Mesenchymal stem cell (in vitro differentiated cells and primary cell): ENCODE results near the gene PODXL.

ENCODE experiments used
- DNase-seq: peaks from one replicate; pipeline ENCODE4 v3.0.0-alpha.2; 2013
- H2AFZ ChIP-seq: one replicate; pipeline ENCODE4 v1.6.1; 2013; ENCODE audit warnings: low read depth, mild to moderate bottlenecking, control low read depth, inconsistent platforms, low read length, moderate library complexity
- H2AK5ac ChIP-seq: 2 replicates; pipeline ENCODE4 v1.6.1; 2013; ENCODE audit warnings: low read length, moderate library complexity, mild to moderate bottlenecking, inconsistent platforms; ENCODE audit not compliant: severe bottlenecking
- H2BK120ac ChIP-seq: one replicate; pipeline ENCODE4 v1.6.1; 2013; ENCODE audit warnings: low read depth, mild to moderate bottlenecking, inconsistent platforms, low read length, moderate library complexity
- H2BK12ac ChIP-seq, 2 experiments: one replicate each; pipeline ENCODE4 v1.6.1; 2013; ENCODE audit warnings: inconsistent platforms in 2 of 2, low read length in 2 of 2, mild to moderate bottlenecking in 2 of 2, moderate library complexity in 2 of 2, control low read depth in 1 of 2
- H2BK15ac ChIP-seq: one replicate; pipeline ENCODE4 v1.6.1; 2013; ENCODE audit warnings: mild to moderate bottlenecking, low read depth, inconsistent platforms; ENCODE audit not compliant: poor library complexity, severe bottlenecking
- H2BK5ac ChIP-seq: 2 replicates; pipeline ENCODE4 v1.6.1; 2013; ENCODE audit warnings: low read depth, mild to moderate bottlenecking, low read length, control low read depth, inconsistent platforms; ENCODE audit not compliant: poor library complexity, severe bottlenecking
- H3K14ac ChIP-seq, 2 experiments: one replicate each; pipeline ENCODE4 v1.6.1; 2013; ENCODE audit warnings: inconsistent platforms in 2 of 2, low read length in 2 of 2, control low read depth in 1 of 2, mild to moderate bottlenecking in 1 of 2, moderate library complexity in 1 of 2
- H3K18ac ChIP-seq, 2 experiments: one replicate each; pipeline ENCODE4 v1.6.1; 2013; ENCODE audit warnings: inconsistent platforms in 2 of 2, low read length in 2 of 2, control low read depth in 1 of 2, low read depth in 1 of 2, mild to moderate bottlenecking in 1 of 2
- H3K23ac ChIP-seq, 2 experiments: one replicate each; pipeline ENCODE4 v1.6.1; 2013; ENCODE audit warnings: inconsistent platforms in 2 of 2, low read length in 2 of 2, mild to moderate bottlenecking in 2 of 2, moderate library complexity in 2 of 2, control low read depth in 1 of 2
- H3K27ac ChIP-seq: 2 replicates; pipeline ENCODE4 v1.5.1; 2013; ENCODE audit warnings: mild to moderate bottlenecking, moderate library complexity, low read length, control low read depth, inconsistent platforms; ENCODE audit not compliant: poor library complexity, severe bottlenecking
- H3K27me3 ChIP-seq, 2 experiments: 2 replicates each; pipeline versions ENCODE4 v1.6.1 to v1.7.0; 2013; ENCODE audit warnings: low read length in 2 of 2, mild to moderate bottlenecking in 2 of 2, moderate library complexity in 2 of 2, control low read depth in 1 of 2, inconsistent platforms in 1 of 2; ENCODE audit not compliant: control insufficient read depth in 1 of 2, insufficient read depth in 1 of 2
- H3K36me3 ChIP-seq, 2 experiments: 2 replicates each; pipeline versions ENCODE4 v1.6.1 to v1.7.0; 2013; ENCODE audit warnings: low read length in 2 of 2, control low read depth in 1 of 2, inconsistent platforms in 1 of 2, low read depth in 1 of 2, mild to moderate bottlenecking in 1 of 2; ENCODE audit not compliant: insufficient read depth in 2 of 2, control insufficient read depth in 1 of 2
- H3K4ac ChIP-seq, 2 experiments: one replicate each; pipeline ENCODE4 v1.6.1; 2013; ENCODE audit warnings: inconsistent platforms in 2 of 2, low read length in 2 of 2, mild to moderate bottlenecking in 2 of 2, moderate library complexity in 2 of 2, control low read depth in 1 of 2, low read depth in 1 of 2
- H3K4me1 ChIP-seq: 2 replicates; pipeline ENCODE4 v1.6.1; 2013; ENCODE audit warnings: low read depth, low read length, control low read depth; ENCODE audit not compliant: control insufficient read depth, insufficient read depth
- H3K4me2 ChIP-seq: 2 replicates; pipeline ENCODE4 v1.6.1; 2013; ENCODE audit warnings: low read length, mild to moderate bottlenecking, inconsistent platforms; ENCODE audit not compliant: poor library complexity, severe bottlenecking
- H3K4me3 ChIP-seq, 2 experiments: 2 replicates each; pipeline versions ENCODE4 v1.5.1 to v1.7.0; 2013; ENCODE audit warnings: low read length in 2 of 2, mild to moderate bottlenecking in 2 of 2, control low read depth in 1 of 2, low read depth in 1 of 2; ENCODE audit not compliant: insufficient read depth in 1 of 2
- H3K79me1 ChIP-seq: replicated peaks from 2 replicates; pipeline ENCODE4 v1.6.1; 2013; ENCODE audit warnings: mild to moderate bottlenecking, control low read depth, low read length, inconsistent platforms; ENCODE audit not compliant: poor library complexity, severe bottlenecking
- H3K9ac ChIP-seq: 2 replicates; pipeline ENCODE4 v1.7.0; 2013; ENCODE audit warnings: mild to moderate bottlenecking, low read length, moderate library complexity
- H3K9me3 ChIP-seq: 2 replicates; pipeline ENCODE4 v1.7.0; 2013; ENCODE audit warnings: mild to moderate bottlenecking, low read length; ENCODE audit not compliant: control insufficient read depth
- H4K8ac ChIP-seq: one replicate; pipeline ENCODE4 v1.6.1; 2013; ENCODE audit warnings: inconsistent platforms, mild to moderate bottlenecking, low read length, moderate library complexity
- H4K91ac ChIP-seq: one replicate; pipeline ENCODE4 v1.6.1; 2013; ENCODE audit warnings: mild to moderate bottlenecking, low read length, inconsistent platforms
- WGBS: methylation state at CpG from one replicate; pipeline ENCODE4 v1.1.7; 2013; ENCODE audit warnings: mixed read lengths; 5-methylcytosine and 5-hydroxymethylcytosine counted together

Gene PODXL

DNA sequence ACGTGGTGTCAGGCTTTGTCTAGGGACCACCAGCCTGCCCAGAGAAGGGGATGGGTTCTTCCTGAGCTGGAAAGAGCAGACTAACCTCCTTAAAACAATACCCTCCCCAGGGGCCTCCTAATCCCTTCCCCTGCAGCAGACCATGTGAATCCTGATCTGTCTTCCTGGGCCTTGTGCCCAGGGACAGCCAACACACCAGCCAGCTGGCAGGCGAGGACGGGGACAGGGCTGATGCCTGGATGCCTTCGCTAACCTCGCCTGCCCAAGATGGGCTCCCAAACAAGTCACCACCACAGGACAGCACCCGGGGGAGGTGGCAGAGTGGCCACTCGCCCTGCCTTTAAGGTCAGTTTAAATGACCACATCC is 17.6 kb downstream of the PODXL start:
- peak overlapping the region; percentile 71 for H4K8ac ChIP-seq
- H3K14ac ChIP-seq: no peak overlapping the region
- no peaks in the 10 kb centered on the region for H3K36me3 ChIP-seq
- H3K23ac ChIP-seq: no peak overlapping the region
- H2AK5ac ChIP-seq: peak overlapping the region; percentile 87
- peak overlapping the region; percentile 9 for H4K91ac ChIP-seq
- H3K79me1 ChIP-seq: no peaks in the 10 kb centered on the region
- DNase-seq: no peak
- H2BK12ac ChIP-seq: peak overlapping the region in 1 of 2 experiments; percentile 7
- H3K27me3 ChIP-seq: no peaks in the 10 kb centered on the region
- no peak overlapping the region for H3K4ac ChIP-seq
- H2AFZ ChIP-seq: no peak overlapping the region
- H3K4me2 ChIP-seq: no peak overlapping the region
- H3K18ac ChIP-seq: peak overlapping the region in 1 of 2 experiments; percentile 31
- H2BK5ac ChIP-seq: no peak overlapping the region
- H3K9ac ChIP-seq: no peak overlapping the region
- no peak overlapping the region for H2BK15ac ChIP-seq
- H3K27ac ChIP-seq: no peak overlapping the region
- peaks cover 29% of the 10 kb centered on the region for H3K4me1 ChIP-seq
- 93% methylated on average over 7 of the region's 7 CpGs for WGBS
- no peak overlapping the region for H3K4me3 ChIP-seq
- no peak overlapping the region for H2BK120ac ChIP-seq
- no peaks in the 10 kb centered on the region for H3K9me3 ChIP-seq

DNA sequence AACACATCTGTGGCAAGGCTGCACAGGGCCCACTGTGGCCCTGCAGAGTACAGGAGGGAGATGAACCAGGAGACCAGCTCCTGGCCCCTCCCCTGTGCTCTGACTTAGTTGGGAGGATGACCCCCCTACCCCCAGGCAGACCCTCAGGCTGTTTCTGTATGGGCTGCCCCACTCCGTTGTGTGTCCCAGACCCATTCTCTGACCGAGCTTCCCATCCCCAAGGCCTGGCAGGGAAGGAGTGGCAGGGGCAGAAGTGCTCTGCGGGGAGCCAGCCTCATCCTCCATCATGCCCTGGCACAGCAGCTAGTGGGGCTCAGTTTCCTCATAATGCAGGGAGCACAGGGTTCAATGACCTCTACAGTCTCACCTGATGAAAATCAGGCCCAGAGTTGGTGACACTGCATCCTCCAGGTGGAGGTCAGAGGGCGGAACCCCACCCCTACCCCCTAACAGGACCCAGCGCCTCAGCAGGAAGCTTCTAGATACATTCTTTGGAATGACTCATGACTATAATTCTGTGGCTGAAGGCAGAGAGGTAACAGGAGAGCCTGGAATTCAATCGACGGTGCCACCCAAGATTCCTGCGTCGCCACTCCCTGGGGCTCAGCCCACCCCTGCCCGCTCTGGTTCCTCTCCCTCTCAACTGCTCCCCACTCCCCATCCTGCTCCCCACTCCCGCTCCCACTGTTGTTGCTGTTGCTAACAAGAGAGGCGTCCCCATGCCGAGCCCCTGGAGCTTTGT is 18.2 kb downstream of the PODXL start:
- 76% methylated on average over 13 of the region's 13 CpGs for WGBS
- Histone ChIP-seq H3K4ac (no peak overlapping the region), H3K4me1 (peaks cover 29% of the 10 kb centered on the region), H3K18ac (peak overlapping the region in 1 of 2 experiments; percentile 63), H4K91ac (no peak overlapping the region), H3K27ac (no peak overlapping the region), H2AFZ (no peak overlapping the region), H3K23ac (no peak overlapping the region), H3K79me1 (no peaks in the 10 kb centered on the region), H3K9me3 (no peaks in the 10 kb centered on the region), H4K8ac (peak overlapping the region; percentile 1), H2BK12ac (no peak overlapping the region), H2AK5ac (peak overlapping the region; percentile 87), H2BK15ac (no peak overlapping the region), H3K4me2 (no peak overlapping the region), H2BK120ac (no peak overlapping the region), H3K14ac (no peak overlapping the region), H3K9ac (no peak overlapping the region), H3K4me3 (no peak overlapping the region), H2BK5ac (no peak overlapping the region), H3K36me3 (no peaks in the 10 kb centered on the region), H3K27me3 (peaks cover 0 to under 1% of the 10 kb centered on the region in 2 experiments)
- DNase-seq: no peak

DNA sequence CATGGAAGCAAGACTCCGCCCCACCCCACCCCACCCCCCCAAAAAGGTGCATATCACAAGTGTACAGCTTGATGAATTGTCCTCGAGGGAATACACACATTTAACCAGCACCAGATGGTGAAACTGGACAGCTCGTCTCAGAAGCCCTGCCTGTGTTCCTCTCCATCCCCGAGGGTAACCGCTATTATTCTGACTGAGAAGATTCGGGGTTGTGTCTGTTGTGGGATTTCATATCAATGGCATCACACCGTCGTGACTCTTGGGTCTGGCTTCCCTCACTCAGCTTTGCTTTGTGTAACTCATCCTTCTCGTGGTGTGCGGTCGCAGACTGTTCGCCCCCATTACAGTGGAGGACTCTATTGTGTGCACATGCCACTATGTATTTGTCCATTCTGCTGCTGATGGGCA is 18.9 kb downstream of the PODXL start:
- Histone ChIP-seq H4K91ac (peak overlapping the region; percentile 18), H3K36me3 (no peaks in the 10 kb centered on the region)

DNA sequence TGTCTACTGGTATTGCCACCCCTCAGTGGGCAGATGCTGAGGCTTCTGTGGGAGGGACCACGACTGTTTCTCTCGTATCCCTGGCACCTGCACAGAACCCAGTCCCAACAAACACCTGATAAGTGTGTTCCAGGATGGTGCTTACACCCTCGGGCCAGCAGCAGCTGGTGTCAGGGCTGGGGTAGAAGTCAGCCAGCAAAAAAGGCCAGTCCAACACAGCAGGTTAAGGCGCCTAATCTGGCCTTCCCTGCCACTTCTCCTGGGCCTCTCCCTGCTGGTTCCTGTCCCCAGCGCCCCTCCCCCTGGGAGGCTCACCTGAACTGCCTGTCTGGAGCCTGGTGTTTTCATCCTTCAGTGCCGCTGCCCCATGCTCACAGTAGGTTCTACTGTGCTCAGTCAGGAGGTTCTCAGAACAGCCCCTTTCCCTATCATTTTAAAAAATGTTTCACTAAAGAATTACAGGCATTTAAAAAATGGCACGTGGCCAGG is 20.0 kb downstream of the PODXL start:
- Histone ChIP-seq H4K91ac (no peak overlapping the region), H2AK5ac (peak overlapping the region; percentile 63), H4K8ac (no peak overlapping the region), H3K18ac (no peak overlapping the region), H3K14ac (no peak overlapping the region), H3K4me3 (no peak overlapping the region), H3K36me3 (no peaks in the 10 kb centered on the region), H3K9ac (no peak overlapping the region), H2BK120ac (no peak overlapping the region), H2AFZ (no peak overlapping the region), H2BK15ac (no peak overlapping the region), H3K9me3 (no peaks in the 10 kb centered on the region), H3K27ac (no peak overlapping the region), H3K23ac (no peak overlapping the region), H2BK12ac (no peak overlapping the region), H3K4me1 (peaks cover 29% of the 10 kb centered on the region), H3K4me2 (no peak overlapping the region), H3K27me3 (peaks cover 0 to 3% of the 10 kb centered on the region in 2 experiments), H3K4ac (no peak overlapping the region), H3K79me1 (no peaks in the 10 kb centered on the region), H2BK5ac (no peak overlapping the region)
- no peak for DNase-seq
- WGBS: 90% methylated on average over 7 of the region's 7 CpGs

More for the DNA sequence above, 18.9 kb downstream of the PODXL start:
- Histone ChIP-seq H2AK5ac (peak overlapping the region; percentile 31), H2BK120ac (no peak overlapping the region), H3K4me1 (peaks cover 29% of the 10 kb centered on the region), H3K14ac (no peak overlapping the region), H3K9me3 (no peaks in the 10 kb centered on the region), H2AFZ (no peak overlapping the region), H3K18ac (no peak overlapping the region), H4K8ac (no peak overlapping the region), H3K4me2 (no peak overlapping the region), H3K27me3 (peaks cover 0 to 3% of the 10 kb centered on the region in 2 experiments), H3K23ac (no peak overlapping the region), H3K9ac (no peak overlapping the region), H3K4me3 (no peak overlapping the region), H3K27ac (no peak overlapping the region), H3K4ac (no peak overlapping the region), H3K79me1 (no peaks in the 10 kb centered on the region), H2BK5ac (no peak overlapping the region), H2BK15ac (no peak overlapping the region), H2BK12ac (no peak overlapping the region)
- 88% methylated on average over 12 of the region's 12 CpGs for WGBS
- no peak for DNase-seq
